GM18873 (cell line): ENCODE measurements around the gene NAALAD2.
"Not testable (repeated sequence)": the region's sequence is repeated elsewhere in the genome, so short reads cannot be mapped to it uniquely, and the experiment has no call there.

Experiments used
- ATAC-seq: cut with Tn5 transposase; IDR thresholded peaks from one replicate; pipeline ENCODE4 v1.9.1; 2021; ENCODE audit warnings: mild to moderate bottlenecking, moderate library complexity, moderate number of reproducible peaks; ENCODE audit not compliant: unreplicated experiment, low FRiP score

NAALAD2 gene

GRCh38 chr11:90237004-90237403 lies 102.5 kb downstream of the NAALAD2 start:
- ATAC-seq = no peak

GRCh38 chr11:90239967-90240636 lies 105.6 kb downstream of the NAALAD2 start:
- ATAC-seq = not testable (repeated sequence)

GRCh38 chr11:90241414-90241813 lies 107.0 kb downstream of the NAALAD2 start:
- ATAC-seq = no peak
